ENCODE results near the gene PNLDC1.

DNA sequence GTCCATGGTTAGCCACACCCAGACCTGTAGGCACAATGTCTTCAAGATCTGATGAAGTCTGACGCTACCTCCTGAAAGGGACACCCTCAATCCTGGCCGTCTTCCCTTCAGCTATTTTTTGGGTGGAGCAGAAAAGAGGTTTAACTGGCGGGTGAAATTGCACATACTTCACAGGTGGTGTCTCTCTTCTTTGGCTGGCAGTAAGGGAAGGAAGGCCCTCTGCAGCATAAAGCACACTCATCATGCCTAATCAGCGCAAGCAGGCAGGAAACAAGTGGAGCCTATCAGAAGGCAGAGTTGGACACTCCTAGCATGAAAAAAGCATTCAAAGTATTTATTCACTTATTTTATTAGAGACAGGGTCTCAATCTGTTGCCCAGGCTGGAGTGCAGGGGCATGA, 32.9 kb downstream of the PNLDC1 start:
- TF ChIP-seq, protein P1, sequence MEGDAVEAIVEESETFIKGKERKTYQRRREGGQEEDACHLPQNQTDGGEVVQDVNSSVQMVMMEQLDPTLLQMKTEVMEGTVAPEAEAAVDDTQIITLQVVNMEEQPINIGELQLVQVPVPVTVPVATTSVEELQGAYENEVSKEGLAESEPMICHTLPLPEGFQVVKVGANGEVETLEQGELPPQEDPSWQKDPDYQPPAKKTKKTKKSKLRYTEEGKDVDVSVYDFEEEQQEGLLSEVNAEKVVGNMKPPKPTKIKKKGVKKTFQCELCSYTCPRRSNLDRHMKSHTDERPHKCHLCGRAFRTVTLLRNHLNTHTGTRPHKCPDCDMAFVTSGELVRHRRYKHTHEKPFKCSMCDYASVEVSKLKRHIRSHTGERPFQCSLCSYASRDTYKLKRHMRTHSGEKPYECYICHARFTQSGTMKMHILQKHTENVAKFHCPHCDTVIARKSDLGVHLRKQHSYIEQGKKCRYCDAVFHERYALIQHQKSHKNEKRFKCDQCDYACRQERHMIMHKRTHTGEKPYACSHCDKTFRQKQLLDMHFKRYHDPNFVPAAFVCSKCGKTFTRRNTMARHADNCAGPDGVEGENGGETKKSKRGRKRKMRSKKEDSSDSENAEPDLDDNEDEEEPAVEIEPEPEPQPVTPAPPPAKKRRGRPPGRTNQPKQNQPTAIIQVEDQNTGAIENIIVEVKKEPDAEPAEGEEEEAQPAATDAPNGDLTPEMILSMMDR (IDR thresholded peaks at IDR 0.05) = no peak
- no peak for TF ChIP-seq POLR2A (IDR thresholded peaks at IDR 0.05)

Data from heart left ventricle (tissue), 13 donors.